HG03520 (cell line): Measurements from ENCODE around the gene POLR3GL.
A peak's percentile ranks its signal among the peaks of the same experiment; 100 is the strongest.

Experiments
- ATAC-seq: cut with Tn5 transposase; IDR thresholded peaks from one replicate; pipeline ENCODE4 v1.9.1; 2021; ENCODE audit warnings: mild to moderate bottlenecking, moderate library complexity; ENCODE audit not compliant: unreplicated experiment

The POLR3GL gene

GRCh38 chr1:145990249-145990855 lies 25.9 kb downstream of the POLR3GL start:
- ATAC-seq = no peak

- ATAC-seq = no peak
These were observed 27.4 kb downstream of the POLR3GL start for GRCh38 chr1:145991735-145992412.

GRCh38 chr1:145992502-145992936 lies 28.0 kb downstream of the POLR3GL start:
- no peak for ATAC-seq

- ATAC-seq = no peak
These were observed 28.6 kb downstream of the POLR3GL start for GRCh38 chr1:145992958-145993617.

- no peak for ATAC-seq
These were observed 29.3 kb downstream of the POLR3GL start for GRCh38 chr1:145993618-145994390.

- ATAC-seq = no peak
These were observed 30.1 kb downstream of the POLR3GL start for GRCh38 chr1:145994391-145995120.

GRCh38 chr1:145995148-145995881 lies 30.8 kb downstream of the POLR3GL start:
- no peak for ATAC-seq

- no peak for ATAC-seq
These were observed 31.5 kb downstream of the POLR3GL start for GRCh38 chr1:145995964-145996432.

GRCh38 chr1:145996433-145997015 lies 32.0 kb downstream of the POLR3GL start, which contains the start of gene TXNIP:
TXNIP (minus strand) TSS chr1:145996579; CDS start chr1:145996266, 313 bp downstream.
- ATAC-seq = peak; percentile 91

GRCh38 chr1:145997016-145997717 lies 32.7 kb downstream of the POLR3GL start:
- ATAC-seq = no peak

- ATAC-seq = no peak
These were observed 33.2 kb downstream of the POLR3GL start for GRCh38 chr1:145997718-145998023.

- ATAC-seq = no peak
These were observed 35.0 kb downstream of the POLR3GL start for GRCh38 chr1:145999321-146000024.

GRCh38 chr1:146001709-146002108 lies 37.2 kb downstream of the POLR3GL start:
- no peak for ATAC-seq

GRCh38 chr1:146007489-146008133 lies 43.1 kb downstream of the POLR3GL start:
- no peak for ATAC-seq

- no peak for ATAC-seq
These were observed 45.7 kb downstream of the POLR3GL start for GRCh38 chr1:146010126-146010738.

GRCh38 chr1:146012703-146013558 lies 48.4 kb downstream of the POLR3GL start:
- ATAC-seq = no peak

GRCh38 chr1:146013559-146013922 lies 49.1 kb downstream of the POLR3GL start:
- no peak for ATAC-seq
